SIG-M5 treated with dmso at 0.1 percent for 504 hours (cell line): ENCODE measurements around the gene ZDHHC11.
"Not testable (repeated sequence)": the region's sequence is repeated elsewhere in the genome, so short reads cannot be mapped to it uniquely, and the experiment has no call there.

Source experiments
- DNase-seq: peaks from one replicate; lab custom pipeline; 2025; ENCODE audit not compliant: unreplicated experiment; lab: John Stamatoyannopoulos, UW

Gene ZDHHC11

DNA sequence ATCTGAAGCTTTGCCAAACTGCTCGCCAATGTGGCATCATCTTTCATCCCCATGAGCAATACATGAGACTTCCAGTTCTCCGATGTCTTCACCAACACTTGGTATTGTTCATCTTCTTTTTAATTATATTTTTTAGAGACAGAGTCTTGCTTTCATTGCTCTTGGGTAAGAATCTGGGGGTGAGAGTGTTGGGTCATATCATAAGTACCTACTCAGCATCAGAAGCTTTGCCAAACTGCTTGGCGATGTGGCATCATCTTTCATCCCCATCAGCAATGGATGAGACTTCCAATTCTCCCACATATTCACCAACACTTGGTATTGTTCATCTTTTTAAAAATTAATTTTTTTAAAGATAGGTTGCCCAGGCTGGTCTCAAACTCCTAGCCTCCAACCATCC is 35.3 kb downstream of the ZDHHC11 start:
- no peak for DNase-seq

DNA sequence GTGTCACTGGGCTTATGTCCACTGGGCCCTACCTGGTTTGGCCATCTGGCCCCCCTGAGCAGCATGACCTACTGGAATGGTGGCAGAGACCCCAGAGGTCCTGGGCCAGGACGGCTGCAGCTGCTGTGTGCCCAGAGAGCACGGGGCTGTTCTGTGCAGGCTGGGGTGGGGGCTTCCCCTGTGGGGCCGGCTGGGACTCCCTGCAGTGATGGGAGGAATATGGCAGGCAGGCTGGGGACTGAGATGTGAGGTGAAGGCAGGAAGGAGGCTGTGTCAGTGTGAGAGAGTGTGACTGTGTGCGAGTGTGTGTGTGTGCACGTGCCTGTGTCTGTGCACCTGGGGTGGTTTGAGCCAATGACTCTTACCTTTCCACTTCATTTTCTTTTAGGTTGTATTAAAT is 37.2 kb downstream of the ZDHHC11 start:
- DNase-seq = not testable (repeated sequence)

DNA sequence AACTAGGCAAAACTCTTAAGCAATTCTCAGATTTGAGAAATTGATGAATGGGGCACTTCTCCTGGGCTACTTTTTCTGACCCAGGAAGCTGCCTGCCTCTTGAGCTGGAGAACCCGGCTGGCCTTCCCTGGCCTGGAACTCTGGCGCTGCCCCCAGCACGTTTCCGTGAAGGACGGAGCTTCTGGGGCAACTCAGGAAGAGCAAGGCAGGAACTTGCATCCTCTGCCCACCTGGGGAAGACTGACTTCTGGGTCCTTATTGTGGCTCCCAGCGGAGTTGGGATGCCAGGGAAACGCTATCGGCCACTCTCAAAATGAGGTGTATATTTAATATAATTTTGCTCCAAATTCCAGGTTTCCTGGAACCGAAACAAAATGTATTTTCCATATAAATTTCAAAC is 39.4 kb downstream of the ZDHHC11 start:
- not testable (repeated sequence) for DNase-seq

DNA sequence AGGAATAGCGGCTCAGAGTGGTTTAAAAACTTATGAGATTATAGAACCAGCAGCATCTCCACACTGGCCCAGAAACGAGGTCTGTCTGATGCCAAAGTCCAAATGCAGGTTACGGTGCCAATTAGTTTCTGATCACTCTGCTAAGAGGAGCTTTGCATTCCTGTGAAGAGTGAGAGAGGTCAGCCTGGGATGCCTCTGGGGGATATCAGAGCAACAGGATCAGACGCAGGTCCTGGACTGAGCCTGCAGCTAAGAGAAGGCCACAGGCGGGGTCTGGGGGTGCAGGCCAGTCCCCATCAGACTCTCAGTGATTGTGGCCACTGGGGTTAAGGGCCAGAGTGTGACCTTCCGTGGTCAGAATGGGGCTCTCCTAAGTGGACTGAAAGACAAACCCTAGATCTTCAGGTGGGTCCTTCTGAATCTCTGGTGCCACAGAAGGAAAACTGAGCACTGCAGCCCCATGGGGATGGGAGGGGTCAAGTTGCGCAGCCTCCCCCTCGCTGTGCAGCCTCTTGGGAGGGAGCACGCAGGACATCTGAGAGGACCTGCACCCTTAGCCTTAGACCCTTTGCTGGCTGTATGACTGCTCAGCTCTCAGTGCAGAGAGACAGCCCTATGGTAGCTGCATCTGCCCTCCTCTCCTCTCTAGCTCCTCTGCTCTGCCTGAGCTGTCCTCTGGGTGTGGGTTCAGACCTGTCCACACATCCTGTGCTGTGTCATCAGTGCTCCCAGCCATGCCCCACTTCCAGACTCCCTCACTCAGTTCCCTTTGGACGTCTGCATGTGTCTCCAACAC is 42.9 kb downstream of the ZDHHC11 start:
- DNase-seq = not testable (repeated sequence)

DNA sequence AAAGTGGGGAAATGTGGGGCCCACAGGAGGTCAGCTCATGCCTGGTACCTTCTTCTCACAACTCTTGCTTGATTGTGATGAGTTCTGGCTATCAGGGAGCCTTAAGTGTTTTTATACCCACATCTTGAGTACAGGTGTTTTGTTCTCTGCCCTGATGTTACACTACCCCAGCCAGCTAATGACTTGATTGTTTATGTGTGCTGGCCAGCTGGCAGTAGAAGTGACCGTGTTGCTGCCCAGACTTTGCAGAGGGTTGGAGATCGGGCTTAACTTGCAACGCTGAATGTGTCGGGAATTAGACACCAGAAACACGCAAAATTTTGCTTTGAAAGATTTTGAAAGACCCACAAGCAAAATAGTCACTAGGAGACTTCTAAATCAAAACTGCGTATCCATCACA is 49.3 kb downstream of the ZDHHC11 start:
- DNase-seq = no peak

DNA sequence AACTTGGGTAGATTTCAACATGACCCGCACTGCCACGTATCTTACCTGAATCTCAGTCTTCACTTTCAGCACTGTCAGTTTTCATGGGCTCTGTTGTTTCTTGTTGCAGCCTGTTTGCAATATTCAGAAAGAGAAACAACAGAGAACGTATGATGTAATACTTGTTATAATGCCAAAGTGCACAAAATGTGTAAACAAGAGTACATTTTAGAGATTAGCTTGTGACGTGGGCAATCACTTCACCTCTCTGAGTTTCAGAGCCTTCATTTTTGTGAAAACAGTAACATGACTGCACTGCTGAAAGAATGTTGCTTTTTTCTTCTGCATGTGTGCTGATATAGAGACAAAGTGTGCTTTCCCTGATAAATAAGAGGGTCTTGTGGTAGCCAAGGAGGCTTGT is 49.7 kb downstream of the ZDHHC11 start:
- DNase-seq = not testable (repeated sequence)

DNA sequence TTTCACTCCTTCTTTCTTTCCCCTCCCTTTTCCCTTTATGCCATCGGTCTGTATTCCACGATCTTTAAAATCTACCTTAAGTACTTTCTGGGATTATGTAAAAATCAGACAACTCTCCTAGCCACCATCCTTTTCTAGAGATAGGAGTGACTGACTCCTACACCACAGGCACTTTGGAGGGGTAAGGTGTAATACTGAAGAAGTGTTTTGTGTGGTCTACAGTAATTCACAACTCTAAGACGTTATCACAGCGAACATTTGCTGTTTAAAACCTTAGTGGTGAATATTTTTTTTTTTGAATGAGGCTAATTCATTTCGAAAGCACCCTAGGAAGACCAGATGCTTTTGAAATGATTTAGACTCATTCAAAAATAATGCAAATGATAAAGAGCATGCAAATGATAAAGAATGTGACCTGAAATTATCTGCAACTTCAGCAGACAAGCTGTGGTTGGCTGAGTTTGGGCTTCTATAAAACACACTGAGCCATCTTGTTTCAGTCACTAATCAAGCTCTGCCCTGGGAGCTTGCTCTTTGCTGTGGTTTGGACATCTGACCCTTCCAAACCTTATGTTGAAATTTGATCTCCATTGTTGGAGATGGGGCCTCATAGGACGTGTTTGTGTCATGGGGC is 52.2 kb downstream of the ZDHHC11 start:
- not testable (repeated sequence) for DNase-seq

DNA sequence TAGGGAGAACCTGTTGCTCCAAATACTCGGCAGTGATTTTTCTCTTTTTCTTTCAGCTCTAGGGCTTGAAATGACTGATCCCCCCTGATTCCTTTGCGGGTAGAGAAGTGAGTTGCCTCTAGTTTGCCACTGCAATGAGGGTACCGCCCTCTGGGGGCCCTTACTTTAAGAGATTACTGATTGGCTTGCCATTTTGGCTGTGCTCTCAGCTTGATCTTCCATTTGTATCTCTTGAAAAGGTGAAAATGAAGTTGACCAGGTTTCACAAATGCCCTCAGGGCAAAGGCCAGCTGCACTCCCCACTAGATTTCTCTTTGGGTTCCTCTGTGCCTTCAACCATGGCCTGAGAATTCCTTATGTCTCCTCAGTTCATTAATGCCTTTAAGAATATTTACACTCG is 52.8 kb downstream of the ZDHHC11 start:
- DNase-seq = not testable (repeated sequence)

DNA sequence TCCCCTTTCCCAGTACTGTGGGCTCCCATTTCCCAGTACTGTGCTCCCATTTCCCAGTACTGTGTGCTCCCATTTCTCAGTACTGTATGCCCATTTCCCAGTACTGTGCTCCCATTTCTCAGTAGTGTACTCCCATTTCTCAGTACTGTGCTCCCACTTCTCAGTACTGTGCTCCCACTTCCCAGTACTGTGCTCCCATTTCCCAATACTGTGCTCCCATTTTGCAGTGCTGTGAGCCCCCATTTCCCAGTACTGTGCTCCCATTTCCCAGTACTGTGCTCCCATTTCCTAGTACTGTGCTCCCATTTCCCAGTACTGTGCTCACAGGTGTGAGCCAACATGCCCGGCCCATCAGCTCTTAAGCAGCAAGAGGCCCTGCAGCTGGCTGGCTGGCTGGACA is 54.9 kb downstream of the ZDHHC11 start:
- not testable (repeated sequence) for DNase-seq

DNA sequence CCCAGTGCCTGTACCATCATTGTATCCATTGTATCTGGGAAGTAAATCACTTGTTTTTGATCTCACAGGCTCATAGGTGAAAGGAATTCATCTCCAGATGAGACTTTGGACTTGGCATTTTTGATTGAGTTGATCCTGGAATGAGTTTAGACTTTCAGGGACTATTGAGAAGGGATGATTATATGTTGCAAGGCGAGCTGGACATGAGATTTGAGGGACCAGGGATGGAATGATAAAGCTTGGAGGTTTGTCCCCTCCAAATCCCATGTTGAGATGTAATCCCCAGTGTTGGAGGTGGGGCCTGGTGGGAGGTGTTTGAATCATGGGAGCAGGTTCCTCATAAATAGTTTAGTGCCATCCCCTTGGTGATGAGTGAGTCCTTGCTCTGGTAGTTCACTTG is 55.8 kb downstream of the ZDHHC11 start:
- not testable (repeated sequence) for DNase-seq

DNA sequence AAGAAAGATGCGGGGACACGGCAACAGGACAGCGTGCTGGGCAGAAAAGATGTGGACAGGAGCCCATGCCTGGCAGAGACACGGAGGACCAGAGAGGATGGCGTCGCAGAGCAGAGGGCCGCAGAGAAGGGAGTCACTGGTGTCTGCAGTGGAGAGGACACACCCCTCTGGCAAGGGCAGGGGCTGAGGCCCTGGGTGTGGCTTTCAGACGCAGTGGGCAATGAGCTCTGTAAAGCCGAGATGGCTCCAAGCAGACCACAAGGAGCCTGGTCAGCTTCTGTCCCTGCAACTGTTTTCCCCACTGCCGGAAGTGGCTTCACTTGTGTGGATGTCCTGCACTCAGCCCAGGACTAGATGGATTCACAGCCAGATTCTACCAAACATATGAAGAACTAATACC is 62.1 kb downstream of the ZDHHC11 start:
- not testable (repeated sequence) for DNase-seq

DNA sequence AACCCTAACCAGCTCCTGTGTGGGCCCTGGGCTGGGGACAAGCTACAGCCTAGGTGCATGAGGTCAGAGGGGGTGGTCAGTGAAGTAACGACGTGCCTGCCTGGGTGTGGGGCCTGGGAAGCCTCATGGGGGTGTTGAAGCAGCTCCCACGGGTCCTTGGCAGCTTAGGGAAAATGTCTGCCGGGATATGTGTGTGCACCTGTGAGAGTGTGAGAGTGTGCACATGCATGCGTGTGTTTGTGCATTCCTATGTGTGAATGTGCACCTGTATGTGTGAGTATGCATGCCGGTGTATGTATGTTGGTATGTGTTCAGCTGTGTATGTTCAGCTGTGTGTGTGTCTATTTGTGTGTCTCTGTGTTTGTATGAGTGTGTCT is 62.9 kb downstream of the ZDHHC11 start:
- not testable (repeated sequence) for DNase-seq

DNA sequence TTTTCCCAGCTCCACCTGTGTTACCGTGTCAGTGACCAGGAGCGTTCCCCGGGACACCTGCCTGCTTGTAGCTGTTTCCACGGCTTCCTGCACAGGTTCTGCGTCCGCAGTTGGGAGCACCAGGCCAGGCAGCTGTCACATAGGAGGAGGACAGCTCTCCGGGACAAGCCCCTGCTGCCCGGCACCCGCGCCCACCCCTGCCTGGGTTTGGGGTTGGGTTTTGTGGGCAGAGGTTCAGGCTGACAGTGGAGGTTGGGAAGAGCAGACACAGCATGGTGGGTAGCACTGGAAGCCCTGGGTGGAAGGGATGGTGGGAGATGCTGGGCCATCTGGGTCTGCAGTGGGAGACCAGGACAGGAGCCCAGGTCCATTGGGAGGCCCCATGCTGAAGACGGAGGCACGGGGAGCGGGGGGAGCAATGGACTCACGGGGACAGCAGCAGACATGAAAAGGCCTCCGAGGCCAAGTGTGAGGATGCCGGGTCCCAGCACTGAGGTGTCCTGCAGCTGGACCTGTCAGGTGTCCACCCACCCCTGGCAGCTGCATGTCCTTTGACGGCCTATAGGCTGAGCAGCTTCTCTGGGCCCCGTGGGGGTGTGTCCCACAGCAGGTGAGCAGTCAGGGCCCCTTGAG is 63.4 kb downstream of the ZDHHC11 start:
- DNase-seq = not testable (repeated sequence)

DNA sequence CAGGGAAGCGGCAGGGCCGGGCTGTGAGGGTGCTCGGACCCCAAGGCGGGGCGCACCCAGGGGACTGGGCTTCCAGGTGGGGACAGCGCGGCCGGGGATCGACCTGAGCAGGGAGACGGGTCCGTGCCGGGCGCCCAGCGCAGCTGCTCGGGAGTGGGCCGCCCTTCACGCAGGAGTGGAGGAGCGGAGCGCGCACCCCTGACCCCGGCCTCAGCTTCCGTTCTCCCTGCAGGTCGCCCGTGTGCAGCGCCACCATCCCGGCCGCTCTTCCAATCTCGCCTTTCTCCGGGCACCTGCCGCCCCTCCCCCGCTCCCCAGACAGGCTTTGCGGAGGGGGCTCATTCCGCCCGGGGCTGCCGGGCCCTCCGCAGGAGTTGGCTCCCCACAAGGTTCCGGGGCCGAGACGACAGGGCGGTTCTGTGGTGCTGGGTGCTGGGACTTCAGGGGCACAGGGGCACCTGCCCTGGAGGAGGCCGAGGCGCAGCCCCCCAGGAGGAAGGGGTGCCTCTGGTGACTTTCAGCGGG is 65.5 kb downstream of the ZDHHC11 start:
- not testable (repeated sequence) for DNase-seq

DNA sequence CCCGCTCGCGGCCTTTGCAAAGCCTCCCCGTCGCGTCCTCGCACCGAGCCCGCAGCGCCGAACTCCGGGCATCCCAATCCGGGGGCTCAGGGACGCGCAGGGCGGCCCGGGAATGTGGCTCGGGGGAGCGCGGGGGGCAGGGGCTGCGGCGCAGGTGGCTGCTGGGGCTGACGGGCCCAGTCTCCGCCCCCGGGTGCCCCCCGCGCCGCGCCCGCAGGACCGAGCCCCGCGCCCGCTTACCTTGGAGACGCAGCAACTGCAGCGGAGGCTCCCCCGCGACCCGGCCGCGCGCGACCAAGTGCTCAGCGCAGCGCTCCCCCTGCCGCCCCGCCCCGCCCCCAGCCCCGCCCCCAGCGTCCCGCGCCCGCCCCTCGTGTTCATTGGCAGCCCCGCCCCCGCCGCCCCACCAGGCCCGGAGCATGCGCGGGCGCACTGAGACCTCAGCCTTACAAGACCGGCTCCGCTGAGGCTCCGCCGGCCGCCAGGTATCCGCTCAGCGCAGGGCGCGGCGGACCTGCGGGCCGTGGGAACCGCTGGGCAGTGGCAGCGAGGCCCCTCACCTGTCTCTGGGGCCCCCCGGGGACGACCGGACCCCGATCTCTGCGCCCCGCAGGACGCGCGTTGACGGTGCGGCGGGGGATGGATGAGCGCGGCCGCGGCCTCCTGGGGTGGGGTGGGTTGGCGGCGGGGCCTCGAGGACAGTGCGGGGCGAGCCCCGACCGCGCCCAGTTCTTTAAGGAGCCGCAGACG is 66.2 kb downstream of the ZDHHC11 start, which contains the start of gene ZDHHC11B:
ZDHHC11B (minus strand) TSS at position 302 of the 750 bp plus-strand sequence. CDS start 17,810 bp downstream, outside the sequence.
- peak; percentile 46 for DNase-seq

DNA sequence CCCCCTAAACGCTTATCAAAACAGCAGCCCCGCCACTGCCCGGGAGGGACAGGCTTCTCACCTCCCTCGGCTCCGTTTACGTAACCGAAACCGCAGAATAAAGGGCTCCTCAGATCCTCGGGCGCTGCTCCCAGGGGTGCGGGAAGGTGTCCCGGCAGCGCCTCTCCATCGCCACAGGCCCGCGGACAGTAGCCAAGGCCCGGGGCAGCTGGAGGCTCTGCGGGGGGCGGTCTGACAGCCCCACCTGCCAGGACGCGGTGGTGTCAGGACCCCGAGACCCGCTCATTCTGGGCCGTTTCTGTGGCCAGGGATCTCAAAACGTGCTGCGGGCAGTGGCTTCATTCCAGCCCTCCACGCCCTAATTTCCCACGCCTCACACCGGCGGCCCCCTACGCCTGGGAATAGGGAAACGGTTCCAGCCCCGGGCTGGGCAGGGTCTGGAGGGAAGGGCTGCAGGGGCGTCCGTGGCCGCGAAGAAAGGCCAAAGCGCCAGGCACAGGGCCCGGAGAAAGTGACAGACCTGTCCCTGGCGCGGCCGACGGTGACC is 66.8 kb downstream of the ZDHHC11 start:
- not testable (repeated sequence) for DNase-seq

DNA sequence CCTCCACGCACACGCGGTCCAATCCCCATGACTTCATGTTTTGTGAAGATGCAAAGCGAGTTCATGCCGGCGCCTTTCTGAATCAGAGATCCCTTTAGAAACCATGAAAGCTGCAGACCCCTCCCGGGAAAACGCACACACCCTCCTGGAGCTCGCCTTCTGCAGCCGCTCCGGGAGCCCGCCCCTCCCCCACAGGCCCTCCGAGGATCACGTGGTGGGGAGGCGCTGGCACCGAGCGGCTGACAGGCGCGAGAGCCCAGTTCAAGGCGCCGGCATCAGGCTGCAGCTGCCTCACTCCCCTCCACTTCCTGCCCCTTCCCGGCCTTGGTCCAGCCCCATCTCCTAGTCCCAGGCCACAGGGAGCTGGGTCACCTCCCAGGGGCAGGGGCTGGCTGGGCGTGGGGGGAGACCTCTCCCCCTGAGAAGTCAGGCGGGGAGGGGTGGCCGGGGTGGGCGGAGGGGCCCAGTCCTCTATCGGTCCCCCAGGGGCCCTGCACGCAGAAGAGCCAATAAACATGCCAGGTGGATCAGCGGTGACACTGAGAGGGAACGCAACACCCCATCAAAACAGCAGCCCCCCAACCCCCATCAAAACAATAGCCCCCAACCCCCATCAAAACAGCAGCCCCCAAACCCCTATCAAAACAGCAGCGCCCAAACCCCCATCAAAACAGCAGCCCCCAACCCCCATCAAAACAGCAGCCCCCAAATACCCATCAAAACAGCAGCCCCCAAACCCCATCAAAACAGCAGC is 67.6 kb downstream of the ZDHHC11 start:
- DNase-seq = not testable (repeated sequence)

DNA sequence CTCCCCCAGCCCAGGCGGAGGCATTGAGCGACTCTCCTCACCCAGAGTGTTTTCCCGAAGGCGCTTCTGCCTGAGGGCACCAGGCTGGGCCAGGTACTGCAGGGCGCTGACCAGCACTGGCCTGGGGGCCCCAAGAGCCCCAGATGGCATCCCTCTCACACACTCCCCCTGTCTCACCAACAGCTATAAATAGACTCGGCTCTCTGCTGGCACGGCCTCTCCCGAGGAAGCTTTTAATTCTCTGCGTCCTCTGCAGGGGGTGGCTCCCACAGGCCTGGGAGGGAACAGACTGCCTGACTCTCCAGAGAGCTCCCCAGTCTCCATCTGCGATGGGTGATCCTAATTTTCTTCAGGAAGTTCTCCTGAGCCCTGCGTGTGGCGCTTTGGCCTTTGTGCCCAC is 68.4 kb downstream of the ZDHHC11 start:
- DNase-seq = not testable (repeated sequence)

DNA sequence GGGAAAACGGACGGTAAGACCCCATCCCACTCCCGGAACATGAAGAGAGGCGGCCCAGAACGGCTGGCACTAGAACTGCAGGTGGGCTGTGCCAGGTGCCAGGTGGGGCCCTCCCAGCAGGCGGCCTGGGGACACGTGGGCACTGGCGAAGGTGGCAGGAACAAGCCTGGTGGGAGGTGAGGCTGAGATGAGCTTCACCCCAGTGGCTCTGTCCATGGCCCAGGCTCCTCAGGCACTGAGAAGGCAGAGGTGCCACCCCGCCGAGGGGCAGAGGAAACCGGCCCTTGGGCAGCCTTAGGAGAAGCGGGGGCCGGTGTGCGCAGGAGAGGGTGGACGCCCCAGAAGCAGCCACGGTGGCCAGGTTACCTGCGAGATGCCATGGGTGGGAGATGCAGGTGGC is 70.2 kb downstream of the ZDHHC11 start:
- not testable (repeated sequence) for DNase-seq

DNA sequence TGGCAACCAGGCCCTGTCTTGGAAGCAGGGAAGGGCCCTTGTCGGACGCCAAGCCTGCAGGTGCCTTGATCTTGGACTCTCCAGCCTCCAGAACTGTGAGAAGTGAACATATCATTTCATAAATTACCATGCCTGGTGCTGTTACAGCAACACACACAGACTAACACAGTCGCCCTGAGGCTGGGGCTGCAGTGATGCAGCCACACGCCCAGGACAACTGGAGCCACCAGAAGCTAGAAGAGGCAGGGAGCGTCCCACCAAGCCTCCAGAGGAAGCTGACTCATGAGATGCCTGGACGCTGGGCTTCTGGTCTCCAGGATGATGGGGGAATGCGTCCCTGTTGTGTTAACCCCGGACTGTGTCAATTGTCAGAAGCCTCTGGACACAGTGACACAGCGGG is 71.8 kb downstream of the ZDHHC11 start:
- not testable (repeated sequence) for DNase-seq
